ENCODE data around the gene PKNOX2.

The PKNOX2 gene

GRCh38 chr11:125174686-125175085 lies 10.1 kb downstream of the PKNOX2 start:
- TF ChIP-seq EZH2 (IDR thresholded peaks at IDR 0.05; ENCODE audit: borderline replicate concordance, low read depth, low read length, severe bottlenecking) = no peak
- TF ChIP-seq CTCF (IDR thresholded peaks at IDR 0.05; ENCODE audit: borderline replicate concordance, extremely low read depth, low read length, poor library complexity, severe bottlenecking) = no peak
- no peaks in the 10 kb centered on the region for H3K36me3 ChIP-seq (ENCODE audit: insufficient read depth, low read length)
- no peak overlapping the region for H3K27ac ChIP-seq (ENCODE audit: low read length)
- H3K9ac ChIP-seq (ENCODE audit: low read depth, low read length) = no peak overlapping the region
- H3K4me3 ChIP-seq (ENCODE audit: low read depth in 1 of 2, low read length in 2 of 2) = no peak overlapping the region
- H3K4me1 ChIP-seq (ENCODE audit: insufficient read depth, low read length) = no peaks in the 10 kb centered on the region
- H2AFZ ChIP-seq (ENCODE audit: low read depth, low read length) = no peak overlapping the region
- no peaks in the 10 kb centered on the region for H3K27me3 ChIP-seq (ENCODE audit: insufficient read depth, low read length, poor library complexity)
- ATAC-seq (ENCODE audit: insufficient read depth, low read depth) (no peak), DNase-seq (no peak)
- no peak overlapping the region for H3K4me2 ChIP-seq (ENCODE audit: insufficient read depth, low read length)
- H3K9me3 ChIP-seq (ENCODE audit: insufficient read depth, low read length, severe bottlenecking) = no peaks in the 10 kb centered on the region
- no peaks in the 10 kb centered on the region for H4K20me1 ChIP-seq (ENCODE audit: insufficient read depth, low read length)
- H3K79me2 ChIP-seq (ENCODE audit: insufficient read depth, low read length) = no peaks in the 10 kb centered on the region

GRCh38 chr11:125175166-125175565 lies 10.6 kb downstream of the PKNOX2 start:
- Histone ChIP-seq H3K79me2 (ENCODE audit: insufficient read depth, low read length) (no peaks in the 10 kb centered on the region), H3K4me3 (ENCODE audit: low read depth in 1 of 2, low read length in 2 of 2) (no peak overlapping the region), H3K9me3 (ENCODE audit: insufficient read depth, low read length, severe bottlenecking) (no peaks in the 10 kb centered on the region), H4K20me1 (ENCODE audit: insufficient read depth, low read length) (no peaks in the 10 kb centered on the region), H3K9ac (ENCODE audit: low read depth, low read length) (no peak overlapping the region), H3K27me3 (ENCODE audit: insufficient read depth, low read length, poor library complexity) (no peaks in the 10 kb centered on the region), H3K36me3 (ENCODE audit: insufficient read depth, low read length) (no peaks in the 10 kb centered on the region), H3K4me1 (ENCODE audit: insufficient read depth, low read length) (no peaks in the 10 kb centered on the region), H3K27ac (ENCODE audit: low read length) (no peak overlapping the region), H3K4me2 (ENCODE audit: insufficient read depth, low read length) (no peak overlapping the region), H2AFZ (ENCODE audit: low read depth, low read length) (no peak overlapping the region)
- ATAC-seq (ENCODE audit: insufficient read depth, low read depth) (no peak), DNase-seq (no peak)
- no peak for TF ChIP-seq CTCF (IDR thresholded peaks at IDR 0.05; ENCODE audit: borderline replicate concordance, extremely low read depth, low read length, poor library complexity, severe bottlenecking)
- TF ChIP-seq EZH2 (IDR thresholded peaks at IDR 0.05; ENCODE audit: borderline replicate concordance, low read depth, low read length, severe bottlenecking) = no peak

- H3K79me2 ChIP-seq (ENCODE audit: insufficient read depth, low read length) = no peaks in the 10 kb centered on the region
- H4K20me1 ChIP-seq (ENCODE audit: insufficient read depth, low read length) = no peaks in the 10 kb centered on the region
- no peaks in the 10 kb centered on the region for H3K36me3 ChIP-seq (ENCODE audit: insufficient read depth, low read length)
- no peaks in the 10 kb centered on the region for H3K9me3 ChIP-seq (ENCODE audit: insufficient read depth, low read length, severe bottlenecking)
- no peak overlapping the region for H2AFZ ChIP-seq (ENCODE audit: low read depth, low read length)
- no peak overlapping the region for H3K27ac ChIP-seq (ENCODE audit: low read length)
- no peak overlapping the region for H3K4me2 ChIP-seq (ENCODE audit: insufficient read depth, low read length)
- H3K9ac ChIP-seq (ENCODE audit: low read depth, low read length) = no peak overlapping the region
- no peaks in the 10 kb centered on the region for H3K4me1 ChIP-seq (ENCODE audit: insufficient read depth, low read length)
- ATAC-seq (ENCODE audit: insufficient read depth, low read depth) (no peak), DNase-seq (no peak)
- no peak for TF ChIP-seq CTCF (IDR thresholded peaks at IDR 0.05; ENCODE audit: borderline replicate concordance, extremely low read depth, low read length, poor library complexity, severe bottlenecking)
- TF ChIP-seq EZH2 (IDR thresholded peaks at IDR 0.05; ENCODE audit: borderline replicate concordance, low read depth, low read length, severe bottlenecking) = no peak
- H3K4me3 ChIP-seq (ENCODE audit: low read depth in 1 of 2, low read length in 2 of 2) = no peak overlapping the region
- no peaks in the 10 kb centered on the region for H3K27me3 ChIP-seq (ENCODE audit: insufficient read depth, low read length, poor library complexity)
Observed at GRCh38 chr11:125175896-125176575, 11.5 kb downstream of the PKNOX2 start.
